ENCODE measurements around the gene EPB42.

- no peak for TF ChIP-seq CTCF (IDR thresholded peaks at IDR 0.05; ENCODE audit: borderline replicate concordance, extremely low read depth, low read length, poor library complexity, severe bottlenecking)
- no peak for TF ChIP-seq EZH2 (IDR thresholded peaks at IDR 0.05; ENCODE audit: borderline replicate concordance, low read depth, low read length, severe bottlenecking)
These were observed 10.0 kb downstream of the EPB42 start for GRCh38 chr15:43210807-43211206.

Data from DND-41 (cell line).